OCI-LY1 (cell line): ENCODE measurements around the gene FOXN1.

Experiments used
- H2AFZ ChIP-seq: fragments of 200-600 bp; sonication (generic), shearing (Covaris generic); 2 replicates; pipeline ENCODE4 v1.6.0; 2014; ENCODE audit warnings: antibody characterized with exemption, mild to moderate bottlenecking, low read length
- H3F3A ChIP-seq: fragments of 200-600 bp; sonication (generic), shearing (Covaris generic); 2 replicates; pipeline ENCODE4 v1.6.0; 2014; ENCODE audit warnings: mild to moderate bottlenecking, antibody characterized with exemption, low read length, moderate library complexity; ENCODE audit not compliant: insufficient read depth
- H3K27ac ChIP-seq: fragments of 200-600 bp; sonication (generic); 2 replicates; pipeline ENCODE4 v1.5.1; 2014; ENCODE audit warnings: low read length, mixed run types, mild to moderate bottlenecking, low read depth; ENCODE audit not compliant: poor library complexity, severe bottlenecking
- H3K27me3 ChIP-seq: fragments of 200-600 bp; sonication (generic); 2 replicates; pipeline ENCODE4 v1.6.0; 2014; ENCODE audit warnings: antibody characterized with exemption, mild to moderate bottlenecking, low read length, moderate library complexity; ENCODE audit not compliant: insufficient read depth
- H3K36me3 ChIP-seq: fragments of 200-600 bp; sonication (generic); 2 replicates; pipeline ENCODE4 v1.6.1; 2014; ENCODE audit warnings: mild to moderate bottlenecking, antibody characterized with exemption, low read length, moderate library complexity, mixed read lengths; ENCODE audit not compliant: insufficient read depth
- H3K4me1 ChIP-seq: fragments of 200-600 bp; sonication (generic); 2 replicates; pipeline ENCODE4 v1.5.1; 2014; ENCODE audit warnings: mild to moderate bottlenecking, low read length, moderate library complexity; ENCODE audit not compliant: insufficient read depth, severe bottlenecking
- H3K4me2 ChIP-seq: fragments of 200-600 bp; sonication (generic), shearing (Covaris generic); 2 replicates; pipeline ENCODE4 v1.6.1; 2014; ENCODE audit warnings: low read length
- H3K4me3 ChIP-seq: fragments of 200-600 bp; sonication (generic); 2 replicates; pipeline ENCODE4 v1.5.1; 2014; ENCODE audit warnings: low read length, low read depth, mild to moderate bottlenecking, mixed read lengths; ENCODE audit not compliant: poor library complexity, severe bottlenecking
- H3K79me2 ChIP-seq: fragments of 200-600 bp; shearing (Covaris generic); 2 replicates; pipeline ENCODE4 v1.6.1; 2016; ENCODE audit warnings: mixed run types, low read length, mixed read lengths; ENCODE audit not compliant: insufficient read depth
- H3K9ac ChIP-seq: fragments of 200-600 bp; sonication (generic), shearing (Covaris generic); 2 replicates; pipeline ENCODE4 v1.6.1; 2014; ENCODE audit warnings: mild to moderate bottlenecking, low read length, mixed read lengths
- H3K9me2 ChIP-seq: fragments of 200-600 bp; sonication (generic), shearing (Covaris generic); 2 replicates; pipeline ENCODE4 v1.6.1; 2014; ENCODE audit warnings: low read depth, mild to moderate bottlenecking, low read length, mixed read lengths
- H3K9me3 ChIP-seq: fragments of 200-600 bp; shearing (Covaris generic); 2 replicates; pipeline ENCODE4 v1.6.1; 2014; ENCODE audit warnings: low read length, mixed read lengths
- H4K20me1 ChIP-seq: fragments of 200-600 bp; sonication (generic), shearing (Covaris generic); 2 replicates; pipeline ENCODE4 v1.6.0; 2016; ENCODE audit warnings: mild to moderate bottlenecking, low read length; ENCODE audit not compliant: insufficient read depth
- EZH2 ChIP-seq: fragments of 200-600 bp; sonication (generic), shearing (Covaris generic); IDR thresholded peaks from 2 replicates; pipeline ENCODE4 v1.8.0; 2017; ENCODE audit warnings: borderline replicate concordance, mixed run types, mild to moderate bottlenecking, antibody characterized with exemption, low read length, moderate library complexity, mixed read lengths
- TF ChIP-seq, protein P1 (sequence below): fragments of 200-600 bp; sonication (generic), shearing (Covaris generic); IDR thresholded peaks from 2 replicates; pipeline ENCODE4 v1.5.1; 2017; ENCODE audit warnings: mild to moderate bottlenecking, antibody characterized with exemption, low read length, moderate library complexity, mixed read lengths

The FOXN1 gene

DNA sequence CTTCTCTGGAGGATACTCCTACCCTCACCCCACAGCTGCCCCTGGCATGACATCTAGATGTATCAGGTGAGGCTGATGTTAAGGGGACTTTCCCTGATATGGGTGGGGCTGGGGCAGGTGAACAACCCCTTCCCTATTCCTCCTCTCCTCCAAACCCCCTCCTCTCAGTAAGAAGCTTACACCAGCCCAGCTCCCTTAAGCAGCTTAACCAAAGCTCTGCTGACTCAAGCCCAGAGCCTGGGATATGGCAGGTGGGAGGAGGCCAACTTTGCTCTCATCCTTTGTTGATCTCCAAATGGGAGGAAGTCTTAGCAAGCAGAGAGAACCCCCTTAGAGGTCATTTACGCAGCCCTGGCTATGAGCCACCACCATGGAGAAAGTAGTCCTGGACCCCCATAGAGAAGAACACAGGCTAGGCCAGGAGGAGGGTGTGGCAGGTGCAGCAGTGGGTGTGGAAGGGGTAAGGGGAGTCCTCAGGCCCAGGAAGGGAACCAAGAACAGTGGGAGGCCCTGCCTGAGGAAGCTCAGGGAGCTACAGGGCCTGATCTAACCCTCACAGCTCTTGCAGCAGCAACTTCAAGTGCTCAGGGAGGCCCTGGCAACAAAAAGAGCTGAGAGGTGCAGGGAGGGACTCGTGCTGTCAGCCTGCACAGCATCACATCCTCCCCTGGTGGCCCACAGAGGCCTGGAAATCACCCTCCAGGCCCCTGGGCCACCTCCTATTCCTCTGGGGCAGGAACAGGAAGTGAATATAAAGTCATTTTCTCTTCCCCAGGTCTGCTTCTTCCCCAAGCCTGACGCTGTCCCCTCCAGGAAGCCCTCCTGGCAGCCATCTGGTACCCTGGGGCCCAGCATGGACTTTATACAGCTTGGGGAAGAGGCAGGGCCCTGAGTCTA is 43.3 kb downstream of the FOXN1 start:
- peaks cover 14% of the 10 kb centered on the region for H3K36me3 ChIP-seq
- H3K4me1 ChIP-seq: peaks cover 15% of the 10 kb centered on the region
- no peak overlapping the region for H2AFZ ChIP-seq
- H3K9me3 ChIP-seq: no peaks in the 10 kb centered on the region
- H3K9ac ChIP-seq: no peak overlapping the region
- H3K27ac ChIP-seq: no peak overlapping the region
- TF ChIP-seq, protein P1, sequence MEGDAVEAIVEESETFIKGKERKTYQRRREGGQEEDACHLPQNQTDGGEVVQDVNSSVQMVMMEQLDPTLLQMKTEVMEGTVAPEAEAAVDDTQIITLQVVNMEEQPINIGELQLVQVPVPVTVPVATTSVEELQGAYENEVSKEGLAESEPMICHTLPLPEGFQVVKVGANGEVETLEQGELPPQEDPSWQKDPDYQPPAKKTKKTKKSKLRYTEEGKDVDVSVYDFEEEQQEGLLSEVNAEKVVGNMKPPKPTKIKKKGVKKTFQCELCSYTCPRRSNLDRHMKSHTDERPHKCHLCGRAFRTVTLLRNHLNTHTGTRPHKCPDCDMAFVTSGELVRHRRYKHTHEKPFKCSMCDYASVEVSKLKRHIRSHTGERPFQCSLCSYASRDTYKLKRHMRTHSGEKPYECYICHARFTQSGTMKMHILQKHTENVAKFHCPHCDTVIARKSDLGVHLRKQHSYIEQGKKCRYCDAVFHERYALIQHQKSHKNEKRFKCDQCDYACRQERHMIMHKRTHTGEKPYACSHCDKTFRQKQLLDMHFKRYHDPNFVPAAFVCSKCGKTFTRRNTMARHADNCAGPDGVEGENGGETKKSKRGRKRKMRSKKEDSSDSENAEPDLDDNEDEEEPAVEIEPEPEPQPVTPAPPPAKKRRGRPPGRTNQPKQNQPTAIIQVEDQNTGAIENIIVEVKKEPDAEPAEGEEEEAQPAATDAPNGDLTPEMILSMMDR: no peak
- no peak for TF ChIP-seq EZH2
- no peak overlapping the region for H3K4me2 ChIP-seq
- no peaks in the 10 kb centered on the region for H3K79me2 ChIP-seq
- H4K20me1 ChIP-seq: no peaks in the 10 kb centered on the region
- no peaks in the 10 kb centered on the region for H3F3A ChIP-seq
- H3K27me3 ChIP-seq: no peaks in the 10 kb centered on the region
- no peak overlapping the region for H3K4me3 ChIP-seq
- no peaks in the 10 kb centered on the region for H3K9me2 ChIP-seq

- no peaks in the 10 kb centered on the region for H3K27me3 ChIP-seq
- H4K20me1 ChIP-seq: no peaks in the 10 kb centered on the region
- peaks cover 15% of the 10 kb centered on the region for H3K4me1 ChIP-seq
- H3K4me2 ChIP-seq: no peak overlapping the region
- no peaks in the 10 kb centered on the region for H3K9me2 ChIP-seq
- H3K9me3 ChIP-seq: no peaks in the 10 kb centered on the region
- H3K4me3 ChIP-seq: no peak overlapping the region
- TF ChIP-seq, protein P1: no peak
- TF ChIP-seq EZH2: no peak
- peaks cover 19% of the 10 kb centered on the region for H3K36me3 ChIP-seq
- no peak overlapping the region for H3K9ac ChIP-seq
- no peak overlapping the region for H2AFZ ChIP-seq
- no peaks in the 10 kb centered on the region for H3K79me2 ChIP-seq
- no peaks in the 10 kb centered on the region for H3F3A ChIP-seq
- H3K27ac ChIP-seq: no peak overlapping the region
These were observed 44.7 kb downstream of the FOXN1 start for GRCh38 chr17:28550858-28551257.

- Histone ChIP-seq H3K9me2 (no peaks in the 10 kb centered on the region), H3K9ac (peak overlapping the region; percentile 59; the same call in 1 of the 2 replicates), H3K27ac (no peak overlapping the region), H4K20me1 (no peaks in the 10 kb centered on the region), H3K4me2 (peak overlapping the region; percentile 75), H3K9me3 (no peaks in the 10 kb centered on the region), H3K4me1 (peaks cover 15% of the 10 kb centered on the region), H3K79me2 (no peaks in the 10 kb centered on the region), H2AFZ (no peak overlapping the region), H3K27me3 (no peaks in the 10 kb centered on the region), H3F3A (no peaks in the 10 kb centered on the region), H3K4me3 (peak overlapping the region; percentile 65), H3K36me3 (peaks cover 26% of the 10 kb centered on the region)
- TF ChIP-seq, protein P1: no peak
- TF ChIP-seq EZH2: no peak
These were observed 45.5 kb downstream of the FOXN1 start for GRCh38 chr17:28551421-28552175.
